Effector memory CD4-positive, alpha-beta T cell (primary cell): Measurements from ENCODE around the gene STMND1.

Source experiments
- DNase-seq, 3 donors: peaks; one replicate each; pipeline ENCODE4 v3.0.0-alpha.2; 2020
- H3K27ac ChIP-seq: 2 replicates; pipeline ENCODE4 v1.7.0; 2013; ENCODE audit warnings: mild to moderate bottlenecking, low read length, moderate library complexity; ENCODE audit not compliant: insufficient read depth, poor library complexity, severe bottlenecking
- H3K27me3 ChIP-seq: replicated peaks from 2 replicates; pipeline ENCODE4 v1.7.0; 2013; ENCODE audit warnings: mild to moderate bottlenecking, low read length; ENCODE audit not compliant: insufficient read depth, control insufficient read depth, poor library complexity, severe bottlenecking
- H3K36me3 ChIP-seq: 2 replicates; pipeline ENCODE4 v1.7.0; 2013; ENCODE audit warnings: mild to moderate bottlenecking, low read length, moderate library complexity; ENCODE audit not compliant: control insufficient read depth, insufficient read depth
- H3K4me1 ChIP-seq: 2 replicates; pipeline ENCODE4 v1.7.0; 2013; ENCODE audit warnings: low read length, mild to moderate bottlenecking; ENCODE audit not compliant: control insufficient read depth, insufficient read depth, poor library complexity, severe bottlenecking
- H3K4me3 ChIP-seq: 2 replicates; pipeline ENCODE4 v1.7.0; 2013; ENCODE audit warnings: low read length, low read depth, mild to moderate bottlenecking; ENCODE audit not compliant: insufficient read depth, poor library complexity, severe bottlenecking
- H3K9me3 ChIP-seq: 2 replicates; pipeline ENCODE4 v1.7.0; 2013; ENCODE audit warnings: mild to moderate bottlenecking, low read length, moderate library complexity; ENCODE audit not compliant: control insufficient read depth

Gene STMND1

GRCh38 chr6:17096096-17096495 lies 5.8 kb upstream of the STMND1 start:
- Histone ChIP-seq H3K9me3 (no peaks in the 10 kb centered on the region), H3K27me3 (no peaks in the 10 kb centered on the region), H3K4me1 (no peaks in the 10 kb centered on the region), H3K36me3 (no peaks in the 10 kb centered on the region), H3K27ac (no peak overlapping the region), H3K4me3 (no peak overlapping the region)
- DNase-seq: no peak

DNA sequence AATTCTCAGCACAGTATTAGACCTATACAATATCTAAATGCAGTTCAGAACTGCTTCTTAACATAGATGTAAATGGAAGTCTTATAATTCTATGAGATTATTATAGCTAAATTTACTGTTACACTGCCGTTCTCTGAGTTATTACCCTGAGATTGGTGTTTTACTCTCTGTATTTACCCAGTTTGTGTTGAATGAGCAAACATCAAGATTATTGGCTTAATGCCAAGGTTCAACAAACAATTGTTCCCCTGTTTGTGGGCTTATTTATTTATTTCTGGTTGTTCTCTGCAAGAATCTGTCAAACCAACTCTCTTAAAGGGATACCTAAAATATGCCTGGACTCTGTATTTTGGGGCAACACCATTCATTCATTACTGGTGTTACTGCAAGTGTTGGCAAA lies 5.2 kb upstream of the STMND1 start:
- no peaks in the 10 kb centered on the region for H3K4me1 ChIP-seq
- no peak for DNase-seq
- no peak overlapping the region for H3K4me3 ChIP-seq
- H3K27ac ChIP-seq: no peak overlapping the region
- no peaks in the 10 kb centered on the region for H3K36me3 ChIP-seq
- H3K27me3 ChIP-seq: no peaks in the 10 kb centered on the region
- no peaks in the 10 kb centered on the region for H3K9me3 ChIP-seq

DNA sequence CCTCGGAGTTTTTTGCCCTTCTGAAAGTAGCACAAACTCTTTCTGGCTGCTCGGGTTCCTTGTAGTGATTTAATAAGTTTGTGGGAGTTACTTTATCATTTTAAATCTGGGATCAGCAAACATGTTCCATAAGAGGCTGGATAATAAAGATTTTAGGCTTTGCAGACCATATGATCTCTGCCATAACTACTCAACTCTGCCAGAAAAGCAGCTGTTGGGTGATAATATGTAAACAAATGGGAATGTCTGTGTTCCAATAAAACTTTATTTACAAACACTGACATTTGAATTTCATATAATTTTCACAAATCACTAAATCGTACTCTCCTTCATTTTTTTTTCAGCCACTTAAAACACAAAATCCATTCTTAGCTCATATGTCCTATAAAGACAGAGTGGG lies 3.9 kb upstream of the STMND1 start:
- no peaks in the 10 kb centered on the region for H3K4me1 ChIP-seq
- no peak for DNase-seq
- no peaks in the 10 kb centered on the region for H3K36me3 ChIP-seq
- no peak overlapping the region for H3K27ac ChIP-seq
- H3K27me3 ChIP-seq: no peaks in the 10 kb centered on the region
- no peaks in the 10 kb centered on the region for H3K9me3 ChIP-seq
- no peak overlapping the region for H3K4me3 ChIP-seq

- Histone ChIP-seq H3K36me3 (no peaks in the 10 kb centered on the region), H3K4me3 (no peak overlapping the region), H3K27ac (no peak overlapping the region), H3K9me3 (no peaks in the 10 kb centered on the region), H3K27me3 (no peaks in the 10 kb centered on the region), H3K4me1 (no peaks in the 10 kb centered on the region)
- DNase-seq: no peak
These were observed 3.3 kb upstream of the STMND1 start for GRCh38 chr6:17098538-17098937.

DNA sequence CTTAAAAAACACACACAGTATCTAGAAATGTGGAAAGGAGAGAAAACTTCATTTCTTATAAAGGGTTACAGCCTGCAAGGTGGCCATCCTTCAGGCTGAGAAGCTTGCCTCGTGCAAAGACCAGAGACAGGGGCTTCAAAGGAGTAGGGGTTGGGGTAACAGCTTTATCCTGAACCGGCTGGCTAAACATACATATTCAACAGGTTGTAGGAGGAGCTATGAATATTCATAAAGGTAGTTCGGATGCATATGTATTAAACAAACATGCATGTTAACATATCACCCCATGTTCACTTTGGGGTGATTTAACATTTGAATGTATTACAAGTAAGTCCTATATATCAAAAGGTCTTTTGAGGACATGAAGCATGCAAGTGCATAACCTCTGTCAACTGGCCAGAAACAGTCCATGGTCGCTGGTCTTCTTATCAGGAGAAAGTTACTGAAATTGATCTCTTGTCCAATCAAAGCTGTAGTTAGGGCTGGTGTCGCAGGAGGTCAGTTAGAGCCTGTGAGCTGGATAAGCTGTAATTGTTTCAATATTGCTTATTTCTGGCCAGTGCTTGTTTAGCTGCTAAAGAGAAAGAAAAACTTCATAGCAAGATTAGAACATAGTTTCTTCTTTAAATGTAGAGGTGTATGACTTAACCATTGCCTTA lies 2.3 kb upstream of the STMND1 start:
- DNase-seq: no peak

GRCh38 chr6:17100806-17101205 lies 1.0 kb upstream of the STMND1 start:
- H3K36me3 ChIP-seq: no peaks in the 10 kb centered on the region
- H3K4me1 ChIP-seq: no peaks in the 10 kb centered on the region
- no peak overlapping the region for H3K27ac ChIP-seq
- no peak overlapping the region for H3K4me3 ChIP-seq
- no peaks in the 10 kb centered on the region for H3K27me3 ChIP-seq
- H3K9me3 ChIP-seq: no peaks in the 10 kb centered on the region
- no peak for DNase-seq

More for the DNA sequence above, 2.3 kb upstream of the STMND1 start:
- Histone ChIP-seq H3K27ac (no peak overlapping the region), H3K9me3 (no peaks in the 10 kb centered on the region), H3K36me3 (no peaks in the 10 kb centered on the region), H3K27me3 (no peaks in the 10 kb centered on the region), H3K4me3 (no peak overlapping the region), H3K4me1 (no peaks in the 10 kb centered on the region)

- Histone ChIP-seq H3K4me3 (no peak overlapping the region), H3K27me3 (no peaks in the 10 kb centered on the region), H3K27ac (no peak overlapping the region), H3K4me1 (no peaks in the 10 kb centered on the region), H3K36me3 (no peaks in the 10 kb centered on the region), H3K9me3 (no peaks in the 10 kb centered on the region)
- no peak for DNase-seq
These were observed 514 bp downstream of the STMND1 start for GRCh38 chr6:17102258-17102870.

DNA sequence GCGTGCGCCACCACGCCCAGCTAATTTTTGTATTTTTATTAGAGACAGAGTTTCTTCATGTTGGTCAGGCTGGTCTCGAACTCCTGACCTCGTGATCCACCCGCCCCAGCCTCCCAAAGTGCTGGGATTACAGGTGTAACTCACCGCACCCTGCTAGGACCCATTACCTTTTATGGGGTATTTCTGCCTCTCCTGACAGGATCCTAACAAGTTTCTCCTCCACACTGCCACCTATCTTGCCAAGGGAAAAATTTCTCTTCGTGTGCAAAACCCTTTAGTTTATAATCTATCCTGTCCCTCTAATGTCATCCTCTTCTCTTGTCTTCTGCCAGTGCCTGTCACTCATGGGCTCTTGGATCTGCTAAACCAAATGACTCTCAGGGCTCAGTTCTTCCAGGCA lies 1.9 kb downstream of the STMND1 start:
- Histone ChIP-seq H3K4me1 (no peaks in the 10 kb centered on the region), H3K36me3 (no peaks in the 10 kb centered on the region), H3K27ac (no peak overlapping the region), H3K4me3 (no peak overlapping the region), H3K27me3 (no peaks in the 10 kb centered on the region), H3K9me3 (no peaks in the 10 kb centered on the region)
- DNase-seq: no peak

GRCh38 chr6:17107863-17108262 lies 6.0 kb downstream of the STMND1 start:
- H3K4me3 ChIP-seq: no peak overlapping the region
- no peaks in the 10 kb centered on the region for H3K9me3 ChIP-seq
- no peak overlapping the region for H3K27ac ChIP-seq
- no peaks in the 10 kb centered on the region for H3K27me3 ChIP-seq
- no peaks in the 10 kb centered on the region for H3K36me3 ChIP-seq
- DNase-seq: no peak
- H3K4me1 ChIP-seq: no peaks in the 10 kb centered on the region

DNA sequence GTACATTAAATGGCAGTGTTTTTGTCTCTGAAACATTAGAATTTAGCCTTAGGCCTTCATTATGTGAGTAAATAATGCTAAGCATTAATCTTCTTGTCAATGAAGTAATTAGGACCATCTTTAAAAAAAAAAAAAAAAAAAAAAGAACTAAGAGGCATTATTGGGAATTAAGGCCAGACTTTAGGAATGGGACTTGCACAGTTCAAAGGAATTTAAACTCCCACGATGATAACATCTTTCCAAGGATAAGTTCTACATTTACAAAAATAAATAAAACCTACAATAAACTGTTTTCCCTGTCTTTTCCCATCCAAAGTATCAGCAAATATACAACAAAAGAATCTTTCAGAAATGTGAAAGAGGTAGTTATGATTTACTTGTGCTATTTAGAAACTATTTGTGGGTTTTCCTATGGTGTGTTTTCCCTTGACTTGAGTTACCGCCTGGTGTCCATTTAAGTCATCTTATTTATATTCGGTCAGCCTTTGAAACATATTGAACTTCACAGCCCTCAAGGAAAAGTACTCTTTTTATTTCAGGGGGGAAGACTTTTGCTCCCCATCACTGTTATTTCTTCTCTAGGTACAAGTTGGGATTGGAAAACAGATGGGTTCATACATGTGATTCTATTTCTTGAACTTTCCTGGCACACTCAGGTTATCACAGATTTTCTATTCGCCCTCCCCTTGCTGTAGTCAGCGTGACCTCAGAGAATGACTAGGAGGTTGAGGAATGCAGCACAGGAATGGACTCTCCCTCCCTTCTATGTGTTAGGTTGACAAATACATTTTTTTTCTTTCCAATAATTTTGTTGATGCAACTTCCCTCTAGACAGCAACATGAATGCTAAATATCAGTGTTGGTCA lies 13.6 kb downstream of the STMND1 start:
- Histone ChIP-seq H3K36me3 (no peaks in the 10 kb centered on the region), H3K4me3 (no peak overlapping the region), H3K27ac (no peak overlapping the region), H3K27me3 (no peaks in the 10 kb centered on the region), H3K4me1 (no peaks in the 10 kb centered on the region), H3K9me3 (no peaks in the 10 kb centered on the region)
- no peak for DNase-seq
